Stimulated activated naive CD4-positive, alpha-beta T cell (primary cell): ENCODE results near the gene CORO1A.
"Not testable (repeated sequence)": the region's sequence is repeated elsewhere in the genome, so short reads cannot be mapped to it uniquely, and the experiment has no call there.

Experiments
- DNase-seq, 6 experiments: peaks; one replicate each; lab custom pipeline; 2025; lab: John Stamatoyannopoulos, UW

Gene CORO1A

GRCh38 chr16:30199608-30200343 is 16.4 kb downstream of the CORO1A start:
- DNase-seq, result not testable (repeated sequence)

GRCh38 chr16:30205541-30206236 is 22.3 kb downstream of the CORO1A start:
- DNase-seq, result not testable (repeated sequence)

- DNase-seq, result not testable (repeated sequence)
Observed at GRCh38 chr16:30206252-30206651, 22.9 kb downstream of the CORO1A start.

GRCh38 chr16:30207063-30207704 is 23.8 kb downstream of the CORO1A start:
- DNase-seq, result not testable (repeated sequence)

GRCh38 chr16:30209032-30209431 is 25.6 kb downstream of the CORO1A start:
- not testable (repeated sequence) for DNase-seq

- DNase-seq, result not testable (repeated sequence)
Observed at GRCh38 chr16:30211414-30211813, 28.0 kb downstream of the CORO1A start.

GRCh38 chr16:30217082-30217481 is 33.7 kb downstream of the CORO1A start:
- not testable (repeated sequence) for DNase-seq
